ENCODE data around the gene GAS2L2.

GAS2L2 gene

DNA sequence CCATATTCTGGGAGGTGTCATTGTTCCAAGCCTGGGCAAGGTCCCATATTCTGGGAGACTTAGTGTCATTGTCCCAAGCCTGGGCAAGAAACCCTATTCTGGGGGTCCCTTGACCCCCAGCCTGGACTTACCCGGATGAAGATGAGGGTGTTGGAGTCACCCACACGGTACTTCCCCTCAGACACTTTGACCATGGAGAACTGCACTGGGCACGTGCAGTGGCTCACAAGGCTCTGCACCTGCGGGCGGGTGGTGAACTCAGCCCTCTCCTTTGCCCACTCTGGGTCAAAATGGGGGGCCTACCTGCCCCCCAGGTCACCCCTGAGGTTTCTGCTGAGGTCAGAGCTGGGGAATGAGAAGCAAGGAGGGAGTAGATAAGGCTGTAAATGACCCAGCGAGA is 4.1 kb downstream of the GAS2L2 start:
- Histone ChIP-seq H3K4me3 (ENCODE audit: low read depth, low read length) (no peak overlapping the region), H3K27ac (no peak overlapping the region), H3K36me3 (replicated peaks) (no peaks in the 10 kb centered on the region), H3K27me3 (replicated peaks) (peaks cover 27% of the 10 kb centered on the region)
- no peak for DNase-seq
- in situ Hi-C loops (cut with HindIII; ENCODE audit: low pct_ligation_motif_present, low sequenced_read_pairs) = no loop called here
- TF ChIP-seq, protein P1, sequence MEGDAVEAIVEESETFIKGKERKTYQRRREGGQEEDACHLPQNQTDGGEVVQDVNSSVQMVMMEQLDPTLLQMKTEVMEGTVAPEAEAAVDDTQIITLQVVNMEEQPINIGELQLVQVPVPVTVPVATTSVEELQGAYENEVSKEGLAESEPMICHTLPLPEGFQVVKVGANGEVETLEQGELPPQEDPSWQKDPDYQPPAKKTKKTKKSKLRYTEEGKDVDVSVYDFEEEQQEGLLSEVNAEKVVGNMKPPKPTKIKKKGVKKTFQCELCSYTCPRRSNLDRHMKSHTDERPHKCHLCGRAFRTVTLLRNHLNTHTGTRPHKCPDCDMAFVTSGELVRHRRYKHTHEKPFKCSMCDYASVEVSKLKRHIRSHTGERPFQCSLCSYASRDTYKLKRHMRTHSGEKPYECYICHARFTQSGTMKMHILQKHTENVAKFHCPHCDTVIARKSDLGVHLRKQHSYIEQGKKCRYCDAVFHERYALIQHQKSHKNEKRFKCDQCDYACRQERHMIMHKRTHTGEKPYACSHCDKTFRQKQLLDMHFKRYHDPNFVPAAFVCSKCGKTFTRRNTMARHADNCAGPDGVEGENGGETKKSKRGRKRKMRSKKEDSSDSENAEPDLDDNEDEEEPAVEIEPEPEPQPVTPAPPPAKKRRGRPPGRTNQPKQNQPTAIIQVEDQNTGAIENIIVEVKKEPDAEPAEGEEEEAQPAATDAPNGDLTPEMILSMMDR (IDR thresholded peaks at IDR 0.05; ENCODE audit: low read depth, low read length, missing control alignments) = no peak

DNA sequence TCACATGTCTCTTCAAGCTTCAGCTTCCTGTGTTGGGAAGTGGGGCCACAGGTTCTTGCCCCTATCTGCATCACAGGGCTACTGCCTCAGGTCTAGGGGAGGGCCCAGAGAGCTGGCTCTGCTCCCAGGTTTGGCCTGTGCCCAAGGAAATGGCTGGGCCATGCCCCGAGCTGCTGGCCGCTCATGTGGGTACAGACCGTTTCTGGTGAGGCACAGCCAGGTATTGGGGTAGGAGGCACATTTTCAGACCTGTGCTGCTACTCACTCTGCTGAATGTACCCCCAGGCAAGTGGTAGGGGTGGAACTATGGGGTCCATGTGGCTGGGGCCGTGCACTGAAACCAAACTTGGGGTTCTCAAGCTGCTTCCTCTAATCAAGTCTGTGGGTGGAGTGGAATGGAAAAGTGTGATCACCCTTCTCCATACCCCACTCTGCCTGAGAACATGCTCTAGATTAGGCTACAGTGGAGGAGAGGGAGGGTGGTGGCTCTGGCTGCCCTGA is 4.6 kb downstream of the GAS2L2 start:
- Histone ChIP-seq H3K4me3 (ENCODE audit: low read depth, low read length) (no peak overlapping the region), H3K27ac (no peak overlapping the region), H3K27me3 (replicated peaks) (peaks cover 27% of the 10 kb centered on the region), H3K36me3 (replicated peaks) (no peaks in the 10 kb centered on the region)
- TF ChIP-seq, protein P1 (IDR thresholded peaks at IDR 0.05; ENCODE audit: low read depth, low read length, missing control alignments) = no peak
- DNase-seq = no peak
- in situ Hi-C loops (cut with HindIII; ENCODE audit: low pct_ligation_motif_present, low sequenced_read_pairs) = no loop called here

DNA sequence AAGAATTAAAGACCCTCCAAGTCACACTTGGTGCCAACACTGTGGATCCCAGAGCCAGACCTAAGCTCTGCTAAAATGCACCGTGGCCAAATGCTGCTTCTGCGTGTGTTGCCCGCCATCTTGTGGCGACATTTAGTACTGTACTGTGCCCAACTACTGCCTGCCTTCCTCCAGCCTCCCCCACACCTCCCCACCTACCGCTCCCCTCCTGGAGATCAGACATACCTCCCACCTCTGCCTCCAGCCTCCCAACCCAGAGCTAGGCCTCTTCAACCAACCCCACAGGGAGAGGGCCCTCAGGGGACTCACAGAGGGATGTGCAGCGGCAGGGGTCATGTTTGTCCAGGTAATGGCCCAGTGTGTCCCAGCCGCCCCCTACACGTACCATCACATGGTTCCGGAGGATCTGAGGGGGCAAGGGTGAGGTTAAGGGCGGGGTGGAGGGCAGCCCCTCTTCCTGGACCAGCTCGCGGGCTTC is 5.5 kb downstream of the GAS2L2 start:
- peak; percentile 64 for DNase-seq
- in situ Hi-C loops (cut with HindIII; ENCODE audit: low pct_ligation_motif_present, low sequenced_read_pairs) = no loop called here
- H3K4me3 ChIP-seq (ENCODE audit: low read depth, low read length) = no peak overlapping the region
- no peak overlapping the region for H3K27ac ChIP-seq
- H3K27me3 ChIP-seq (replicated peaks) = peaks cover 24% of the 10 kb centered on the region
- TF ChIP-seq, protein P1 (IDR thresholded peaks at IDR 0.05; ENCODE audit: low read depth, low read length, missing control alignments) = peak; percentile 90
- H3K36me3 ChIP-seq (replicated peaks) = no peaks in the 10 kb centered on the region

DNA sequence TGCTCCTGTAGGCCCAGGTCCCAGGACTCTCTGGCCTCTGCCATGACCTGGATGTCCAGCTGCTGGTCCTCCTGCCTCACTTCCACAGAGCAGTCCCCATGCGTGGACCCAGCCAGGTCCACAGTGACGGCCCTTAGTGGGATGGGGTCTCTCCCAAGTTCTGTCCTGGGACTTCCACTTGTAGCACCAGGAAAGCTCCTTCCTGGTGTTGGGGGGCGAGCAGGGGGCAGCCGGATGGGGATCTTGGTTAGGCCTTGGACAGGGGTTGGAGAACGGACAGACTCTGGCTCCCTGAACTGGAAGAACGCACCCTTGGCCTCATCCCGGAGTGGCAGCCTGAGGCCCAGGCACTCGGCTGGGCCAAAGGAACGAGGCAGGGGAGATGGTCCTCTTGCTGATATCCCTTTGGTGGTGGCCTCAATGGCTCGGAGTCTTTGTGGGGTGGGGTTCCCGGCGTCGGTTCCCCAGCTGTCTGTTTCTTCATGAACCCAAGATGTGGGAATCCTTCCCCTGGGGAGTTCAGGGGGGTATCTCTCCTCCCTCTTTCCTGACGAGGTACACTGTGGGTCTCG is 7.2 kb downstream of the GAS2L2 start:
- no peaks in the 10 kb centered on the region for H3K36me3 ChIP-seq (replicated peaks)
- TF ChIP-seq, protein P1 (IDR thresholded peaks at IDR 0.05; ENCODE audit: low read depth, low read length, missing control alignments) = no peak
- in situ Hi-C loops (cut with HindIII; ENCODE audit: low pct_ligation_motif_present, low sequenced_read_pairs) = no loop called here
- H3K4me3 ChIP-seq (ENCODE audit: low read depth, low read length) = no peak overlapping the region
- peaks cover 31% of the 10 kb centered on the region for H3K27me3 ChIP-seq (replicated peaks)
- DNase-seq = no peak
- no peak overlapping the region for H3K27ac ChIP-seq

DNA sequence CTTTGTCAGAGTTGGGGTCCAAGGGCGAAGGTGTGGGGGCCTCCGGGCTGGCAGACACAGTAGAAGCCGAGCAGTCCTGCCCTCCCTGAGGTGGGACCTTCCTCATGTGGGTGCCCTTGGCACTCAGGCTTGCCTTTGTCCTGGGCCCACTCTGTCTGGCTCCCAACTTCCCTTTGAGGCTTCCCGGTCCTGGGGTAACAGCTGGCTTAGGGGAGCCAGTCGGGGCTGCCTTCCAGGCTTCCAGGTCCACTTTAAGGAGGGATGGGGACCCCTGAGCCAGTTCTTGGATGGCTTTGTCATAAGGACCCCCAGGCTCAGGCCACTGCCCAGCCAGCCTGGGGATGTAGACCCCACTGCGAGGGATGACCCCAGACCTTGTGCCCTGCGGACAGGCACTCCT is 7.8 kb downstream of the GAS2L2 start:
- TF ChIP-seq, protein P1 (IDR thresholded peaks at IDR 0.05; ENCODE audit: low read depth, low read length, missing control alignments) = no peak
- Histone ChIP-seq H3K36me3 (replicated peaks) (no peaks in the 10 kb centered on the region), H3K27ac (no peak overlapping the region), H3K27me3 (replicated peaks) (peaks cover 31% of the 10 kb centered on the region), H3K4me3 (ENCODE audit: low read depth, low read length) (no peak overlapping the region)
- no peak for DNase-seq
- in situ Hi-C loops (cut with HindIII; ENCODE audit: low pct_ligation_motif_present, low sequenced_read_pairs) = no loop called here

DNA sequence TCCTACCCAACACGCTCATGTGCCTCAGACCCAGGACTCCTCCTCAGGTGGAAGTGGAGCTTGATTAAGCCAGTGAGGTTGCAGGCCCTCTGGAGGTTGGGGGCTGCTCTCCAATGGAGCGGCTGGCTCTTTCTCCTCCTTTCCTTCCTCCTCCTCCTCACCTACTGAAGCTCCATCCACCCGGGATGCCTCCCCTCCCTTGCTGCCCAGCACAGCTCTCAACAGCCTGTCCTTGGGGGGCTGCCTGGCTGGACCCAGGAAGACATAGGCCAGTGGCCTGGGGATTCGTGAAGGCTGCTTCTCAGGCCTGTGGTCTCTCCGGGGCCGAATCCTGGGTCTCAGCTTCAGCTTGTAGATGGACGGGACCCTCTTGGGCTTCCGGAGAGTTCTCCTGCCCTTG is 8.2 kb downstream of the GAS2L2 start:
- H3K4me3 ChIP-seq (ENCODE audit: low read depth, low read length) = no peak overlapping the region
- no peaks in the 10 kb centered on the region for H3K36me3 ChIP-seq (replicated peaks)
- no peak for DNase-seq
- H3K27ac ChIP-seq = no peak overlapping the region
- peaks cover 31% of the 10 kb centered on the region for H3K27me3 ChIP-seq (replicated peaks)
- in situ Hi-C loops (cut with HindIII; ENCODE audit: low pct_ligation_motif_present, low sequenced_read_pairs) = no loop called here
- TF ChIP-seq, protein P1 (IDR thresholded peaks at IDR 0.05; ENCODE audit: low read depth, low read length, missing control alignments) = no peak

Data from brain microvascular endothelial cell (primary cell).